ENCODE results near the gene CDK8. TPM values are rescaled to one million over a fixed set of nuclear protein-coding genes. Genes with fewer than 3 reads are reported as not detected.

Gene CDK8
- total and polyA plus RNA-seq, 2 experiments from 2014 or later: 13.6 to 24.0 TPM

- H3K4me1 ChIP-seq (ENCODE audit: insufficient read depth): no peaks in the 10 kb centered on the region
- H3K27ac ChIP-seq (ENCODE audit: low read depth): no peak overlapping the region
- ATAC-seq (no peak), DNase-seq (ENCODE audit: low spot score) (no peak)
- H3K27me3 ChIP-seq (ENCODE audit: insufficient read depth): no peaks in the 10 kb centered on the region
- no peaks in the 10 kb centered on the region for H3K4me1 Mint-ChIP-seq
- H4K20me1 ChIP-seq (replicated peaks; ENCODE audit: insufficient read depth): no peaks in the 10 kb centered on the region
- TF ChIP-seq ZNF114 (CRISPR knock-in tag; IDR thresholded peaks at IDR 0.05) (no peak), EZH2 (IDR thresholded peaks at IDR 0.05; ENCODE audit: low read depth, unreplicated experiment) (no peak), EZH2phosphoT487 (IDR thresholded peaks at IDR 0.05; ENCODE audit: unreplicated experiment) (no peak), ZNF331 (CRISPR knock-in tag; IDR thresholded peaks at IDR 0.05; ENCODE audit: low read depth) (no peak), ZNF462 (CRISPR knock-in tag; IDR thresholded peaks at IDR 0.05) (no peak), NANOG (IDR thresholded peaks at IDR 0.05; ENCODE audit: borderline replicate concordance) (no peak), JUNB (IDR thresholded peaks at IDR 0.05; ENCODE audit: unreplicated experiment) (no peak), REST (IDR thresholded peaks at IDR 0.05; ENCODE audit: unreplicated experiment) (no peak), STAT1 (IDR thresholded peaks at IDR 0.05; ENCODE audit: unreplicated experiment) (no peak), CREB1 (CRISPR knock-in tag; IDR thresholded peaks at IDR 0.05; ENCODE audit: low read depth) (no peak), POLR2AphosphoS5 (IDR thresholded peaks at IDR 0.05; ENCODE audit: low read depth) (no peak), CTCF (conservative IDR thresholded peaks at IDR 0.05; ENCODE audit: low read depth in 2 of 2) (no peak)
- TF ChIP-seq, protein P1, sequence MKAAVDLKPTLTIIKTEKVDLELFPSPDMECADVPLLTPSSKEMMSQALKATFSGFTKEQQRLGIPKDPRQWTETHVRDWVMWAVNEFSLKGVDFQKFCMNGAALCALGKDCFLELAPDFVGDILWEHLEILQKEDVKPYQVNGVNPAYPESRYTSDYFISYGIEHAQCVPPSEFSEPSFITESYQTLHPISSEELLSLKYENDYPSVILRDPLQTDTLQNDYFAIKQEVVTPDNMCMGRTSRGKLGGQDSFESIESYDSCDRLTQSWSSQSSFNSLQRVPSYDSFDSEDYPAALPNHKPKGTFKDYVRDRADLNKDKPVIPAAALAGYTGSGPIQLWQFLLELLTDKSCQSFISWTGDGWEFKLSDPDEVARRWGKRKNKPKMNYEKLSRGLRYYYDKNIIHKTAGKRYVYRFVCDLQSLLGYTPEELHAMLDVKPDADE (IDR thresholded peaks at IDR 0.05): no peak
- no peak overlapping the region for H3K4me2 ChIP-seq
- H3K4me3 Mint-ChIP-seq: no peak overlapping the region
- no peaks in the 10 kb centered on the region for H3K9me2 ChIP-seq (ENCODE audit: insufficient read depth)
- no peaks in the 10 kb centered on the region for H3F3A ChIP-seq (replicated peaks; ENCODE audit: low read depth)
- H2AFZ ChIP-seq: no peak overlapping the region
- no peaks in the 10 kb centered on the region for H3K9me3 Mint-ChIP-seq
- H3K27me3 Mint-ChIP-seq (ENCODE audit: insufficient read depth, low read depth, poor library complexity): no peaks in the 10 kb centered on the region
- peaks cover 9% of the 10 kb centered on the region; the same call in 1 of the 2 replicates for H3K36me3 ChIP-seq (ENCODE audit: insufficient read depth)
- H3K36me3 Mint-ChIP-seq (ENCODE audit: low read depth): peaks cover 4% of the 10 kb centered on the region; the same call in 1 of the 3 replicates
- H3K79me2 ChIP-seq (replicated peaks; ENCODE audit: insufficient read depth): no peaks in the 10 kb centered on the region
- H3K4me3 ChIP-seq: no peak overlapping the region
- no peak overlapping the region for H3K27ac Mint-ChIP-seq
Observed at GRCh38 chr13:26208287-26208686, 45.6 kb upstream of the CDK8 start.

All from GM23338 (cell line).